Stimulated activated CD8-positive, alpha-beta memory T cell treated with anti-CD3 and anti-CD28 coated beads, Interleukin-12 subunit alpha, Interleukin-12 subunit beta, amount 100 ng/mL, for 4 hours (primary cell): ENCODE results near the gene MMAA.
"Not testable (repeated sequence)": the region's sequence is repeated elsewhere in the genome, so short reads cannot be mapped to it uniquely, and the experiment has no call there.

ENCODE experiments used
- DNase-seq: peaks from one replicate; pipeline ENCODE4 v3.0.0-alpha.2; 2020; ENCODE audit warnings: low read depth

MMAA gene

DNA sequence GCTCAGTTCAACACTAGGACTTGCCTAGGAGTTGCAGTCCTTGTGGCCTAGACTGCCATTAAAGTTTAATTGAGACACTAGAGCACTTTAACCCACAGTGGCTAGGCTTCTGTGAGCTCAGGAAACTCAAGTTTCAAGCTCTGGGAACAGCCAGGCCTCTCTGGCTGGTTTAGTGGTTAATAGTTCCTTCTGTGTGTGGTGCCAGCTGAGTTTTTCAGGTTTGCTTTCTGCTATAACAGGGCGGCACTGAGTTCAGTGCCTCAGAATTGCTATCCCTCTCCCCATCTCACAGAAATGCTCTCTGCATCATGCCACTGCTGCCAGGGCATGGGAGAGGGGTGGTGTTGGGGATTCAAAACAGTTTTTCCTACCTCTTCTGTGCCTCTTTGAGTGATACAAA is 15.9 kb downstream of the MMAA start:
- DNase-seq: no peak

DNA sequence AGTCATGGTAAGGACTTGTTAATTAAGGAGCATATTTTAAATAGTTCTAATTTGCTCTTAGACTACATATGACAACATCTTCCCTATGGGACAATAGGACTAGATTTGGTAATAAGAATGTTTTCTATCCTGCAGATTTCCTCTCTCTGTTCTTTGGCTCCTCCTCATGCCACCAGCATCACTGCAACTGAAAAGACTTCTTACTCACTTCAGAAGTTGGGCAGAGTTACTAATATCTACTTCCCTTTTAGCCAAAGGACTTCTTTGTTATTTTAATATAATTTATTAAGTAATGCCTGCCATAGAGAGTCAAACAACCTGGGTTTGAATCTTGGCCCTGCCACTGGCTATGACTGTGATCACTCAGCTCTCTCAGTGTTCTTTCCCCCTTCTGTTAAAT is 16.4 kb downstream of the MMAA start:
- DNase-seq: no peak

DNA sequence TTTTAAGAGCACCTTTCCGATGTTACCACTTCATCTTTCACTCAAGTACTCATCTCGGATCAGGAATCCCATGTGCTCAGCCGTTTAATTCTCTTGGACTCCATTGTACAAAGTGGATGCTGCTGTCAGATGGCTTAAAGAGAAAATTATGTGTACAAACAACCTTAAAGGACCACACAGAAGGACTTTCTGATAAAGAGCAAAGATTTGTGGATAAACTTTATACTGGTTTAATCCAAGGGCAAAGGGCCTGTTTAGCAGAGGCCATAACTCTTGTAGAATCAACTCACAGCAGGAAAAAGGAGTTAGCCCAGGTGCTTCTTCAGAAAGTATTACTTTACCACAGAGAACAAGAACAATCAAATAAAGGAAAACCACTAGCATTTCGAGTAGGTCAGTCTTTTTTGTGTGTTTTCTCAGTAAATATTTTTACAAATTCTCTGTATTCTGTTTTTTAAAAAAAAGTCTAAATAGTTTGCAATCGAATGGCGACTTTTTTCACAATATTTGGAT is 20.1 kb downstream of the MMAA start:
- no peak for DNase-seq

DNA sequence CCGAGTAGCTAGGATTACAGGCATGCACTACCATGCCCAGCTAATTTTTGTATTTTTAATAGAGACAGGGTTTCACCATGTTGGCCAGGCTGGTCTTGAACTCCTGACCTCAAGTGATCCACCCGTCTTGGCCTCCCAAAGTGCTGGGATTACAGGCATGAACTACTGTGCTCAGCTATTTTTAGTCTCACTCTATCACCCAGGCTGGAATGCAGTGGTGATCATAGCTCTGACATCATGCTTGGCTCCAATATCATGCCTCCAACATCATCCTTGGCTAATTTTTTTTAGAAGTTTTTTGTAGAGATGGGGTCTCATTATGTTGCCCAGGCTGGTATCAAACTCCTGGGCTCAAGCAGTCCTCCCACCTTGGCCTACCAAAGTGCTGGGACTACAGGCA is 21.1 kb downstream of the MMAA start:
- DNase-seq: not testable (repeated sequence)

DNA sequence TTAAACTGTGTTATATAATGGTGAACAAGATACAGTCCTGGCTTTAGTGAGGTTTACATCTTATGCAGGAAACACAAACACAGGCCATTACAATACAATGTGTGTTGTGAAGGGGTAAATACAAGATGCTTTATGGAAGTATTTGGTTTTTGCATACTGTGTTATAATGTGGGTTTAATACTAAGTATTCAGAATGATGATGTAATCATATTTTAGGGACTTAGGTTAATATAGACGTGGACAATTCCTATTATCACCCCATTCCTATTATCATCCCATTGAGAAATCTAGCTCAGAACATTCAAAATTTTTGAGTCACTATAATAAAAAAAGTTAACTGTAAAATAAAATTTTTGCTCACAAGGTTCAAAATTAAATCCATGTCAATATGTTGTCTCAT is 24.1 kb downstream of the MMAA start:
- DNase-seq: no peak

DNA sequence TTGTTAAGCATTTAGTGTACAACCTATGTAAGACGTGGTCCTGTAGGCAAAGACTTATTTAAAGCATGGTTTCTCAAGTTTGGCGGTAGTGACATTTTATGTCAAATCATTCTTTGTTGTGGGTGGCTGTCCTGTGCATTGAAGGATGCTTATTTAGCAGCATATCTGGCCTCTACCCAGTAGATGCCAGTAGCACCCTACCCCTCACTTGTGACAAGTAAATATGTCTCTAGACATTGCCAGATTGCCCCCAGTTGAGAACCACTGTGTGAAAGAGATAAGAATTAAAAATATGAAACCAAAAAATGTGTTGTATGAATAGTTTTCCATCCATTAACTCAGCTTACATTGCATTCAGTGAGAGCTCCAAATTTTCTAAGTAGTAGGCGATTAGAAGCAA is 25.5 kb downstream of the MMAA start:
- DNase-seq: no peak

DNA sequence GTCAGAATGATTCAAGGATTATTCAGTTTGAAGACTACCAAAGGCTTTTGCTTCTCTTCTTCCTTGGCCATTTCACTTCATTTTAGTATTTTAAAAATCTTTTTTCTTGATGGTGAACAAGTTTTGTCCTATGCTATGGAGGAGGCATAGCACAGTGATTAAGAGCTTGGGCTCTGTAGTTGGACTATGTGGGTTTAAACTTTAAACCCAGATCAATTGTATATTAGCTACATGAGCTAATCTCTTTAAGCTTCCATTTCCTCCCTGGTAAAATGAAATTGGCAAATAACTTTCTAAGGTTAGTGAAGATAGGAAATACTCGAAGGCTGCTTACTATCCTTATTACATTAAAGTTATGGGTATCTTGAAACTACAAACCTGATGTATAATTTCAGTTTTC is 37.0 kb downstream of the MMAA start:
- no peak for DNase-seq

DNA sequence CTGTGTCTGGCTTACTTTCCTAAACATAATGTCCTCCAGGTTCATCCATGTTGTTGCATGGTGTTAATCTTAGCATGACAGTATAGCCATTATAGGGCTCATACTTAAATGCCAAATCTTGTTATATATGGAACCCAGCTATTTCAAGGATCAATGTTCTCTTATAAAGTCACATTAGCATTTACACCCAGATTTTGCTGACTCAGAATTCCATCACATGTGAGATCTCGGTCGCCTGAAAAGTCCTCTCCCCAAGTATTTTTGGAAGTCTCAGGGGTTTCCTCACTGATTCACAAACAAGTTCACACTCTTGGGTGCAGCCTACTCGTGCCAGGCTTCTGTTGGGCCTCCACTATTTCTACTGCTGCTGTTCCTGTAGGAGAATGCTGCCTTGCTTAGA is 40.9 kb downstream of the MMAA start:
- no peak for DNase-seq

DNA sequence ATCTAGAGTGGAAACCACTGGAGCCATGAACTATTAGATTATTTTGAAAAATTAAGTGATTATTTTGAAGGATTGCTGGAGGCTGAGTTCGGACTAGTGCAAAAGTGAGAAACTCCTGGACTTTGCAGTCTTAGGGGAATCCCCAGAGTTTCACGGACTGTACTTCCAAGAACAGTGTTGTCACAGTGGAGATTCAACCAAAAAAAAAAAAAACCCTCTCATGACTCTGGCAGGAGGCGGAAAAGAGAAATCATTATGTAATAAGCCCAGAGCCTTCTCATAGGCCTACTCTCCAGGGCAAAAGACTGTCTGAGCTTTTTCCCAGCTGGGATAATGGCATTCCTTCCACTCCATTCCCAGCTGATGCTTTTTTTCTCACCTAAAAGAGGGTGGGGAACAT is 44.0 kb downstream of the MMAA start:
- no peak for DNase-seq

DNA sequence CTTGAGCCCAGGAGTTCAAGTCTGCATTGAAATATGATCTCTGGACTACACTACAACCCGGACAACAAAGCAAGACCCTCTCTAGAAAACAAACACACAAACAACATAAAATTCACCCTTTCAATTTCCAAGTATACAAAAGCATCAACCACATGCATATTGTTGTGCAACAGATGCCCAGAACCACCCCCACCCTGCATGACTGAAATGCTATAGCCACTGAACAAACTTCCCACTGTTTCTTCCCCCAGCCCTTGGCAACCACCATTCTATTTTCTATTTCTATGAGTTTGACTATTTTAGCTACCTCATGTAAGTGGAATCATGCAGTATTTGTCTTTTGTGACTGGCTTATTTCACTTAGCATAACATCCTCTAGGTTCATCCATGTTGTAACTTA is 46.6 kb downstream of the MMAA start:
- no peak for DNase-seq

DNA sequence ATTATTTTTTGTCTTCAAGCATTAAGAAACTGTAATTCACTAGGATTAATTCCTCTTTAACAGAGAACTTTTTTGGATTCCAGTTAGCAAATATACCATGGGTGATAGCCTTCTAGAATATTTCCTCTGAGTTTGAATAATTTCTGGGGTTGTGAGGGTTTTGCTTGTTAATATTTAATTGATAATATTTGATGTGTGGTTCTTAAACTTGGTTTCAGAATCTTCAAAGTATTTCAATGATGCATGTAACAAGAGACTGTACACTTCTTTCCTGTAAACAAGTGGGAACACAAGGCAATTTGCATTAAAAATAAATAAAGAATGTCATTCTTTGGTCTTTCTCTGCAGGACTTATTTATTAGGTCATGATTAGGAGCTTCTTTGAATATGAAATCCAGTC is 51.2 kb downstream of the MMAA start:
- DNase-seq: no peak

DNA sequence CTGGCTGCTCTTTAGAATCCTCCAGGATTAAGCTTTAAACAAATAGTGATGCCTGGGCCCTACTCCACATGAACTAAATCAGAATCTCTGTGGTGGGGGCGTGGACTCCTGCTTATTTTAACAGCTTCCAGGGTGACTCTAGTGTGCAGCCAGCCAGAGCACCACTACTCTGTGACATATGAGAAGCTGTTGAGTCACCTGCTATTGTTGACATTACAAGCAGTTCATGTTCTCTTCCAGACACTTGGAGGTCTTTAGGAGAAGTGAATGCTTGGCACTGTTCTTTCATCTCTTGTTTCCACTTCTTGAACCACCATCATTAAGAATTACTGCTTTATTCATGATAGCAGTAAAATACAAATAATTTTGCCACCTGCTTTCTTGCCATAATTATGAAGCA is 60.3 kb downstream of the MMAA start:
- DNase-seq: no peak

DNA sequence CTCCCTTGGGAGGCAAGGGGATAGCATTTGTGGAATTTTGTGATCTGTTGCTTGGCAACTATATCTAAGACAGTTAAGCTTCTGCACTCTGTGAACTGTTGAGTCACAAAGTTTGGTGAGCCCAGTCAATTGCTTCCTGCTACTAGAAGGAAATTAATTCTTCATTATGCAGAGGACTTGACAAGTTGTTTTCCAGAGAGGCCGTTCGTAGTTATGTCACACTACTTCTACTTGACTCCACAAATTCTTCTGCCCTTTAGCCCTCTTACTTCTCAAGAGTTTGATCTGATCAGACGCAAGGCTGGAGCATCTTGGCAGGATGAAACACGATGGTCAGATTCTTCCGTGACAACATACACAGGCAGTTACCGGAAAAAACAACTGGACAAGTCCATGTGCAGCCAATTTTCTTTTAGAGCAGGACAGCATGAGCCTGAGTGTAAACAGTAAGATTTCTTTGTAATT is 60.8 kb downstream of the MMAA start, which contains the start of gene C4orf51:
TSS of gene C4orf51 (plus strand) at position 156 of the 465 bp plus-strand sequence. CDS start at position 214, 58 bp downstream.
- DNase-seq: no peak

DNA sequence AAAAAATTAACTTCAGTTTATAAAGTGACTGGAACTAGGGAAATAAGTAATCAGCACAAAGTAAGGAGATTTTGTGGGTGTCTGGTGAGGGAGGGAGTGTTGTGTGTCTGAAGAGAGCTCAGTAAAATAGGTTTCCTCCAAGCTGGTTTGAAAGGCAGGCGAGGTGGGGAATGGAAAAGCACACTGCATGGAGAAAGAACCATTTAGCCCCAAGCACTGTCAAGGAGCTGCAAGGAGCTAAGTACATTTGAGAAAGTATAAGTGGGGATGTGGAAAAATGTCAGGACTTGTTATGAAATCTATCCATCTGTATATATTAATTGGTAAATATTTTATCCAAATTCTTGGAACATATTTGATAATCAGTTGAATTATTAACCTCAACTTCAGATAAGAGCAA is 61.7 kb downstream of the MMAA start:
- no peak for DNase-seq

DNA sequence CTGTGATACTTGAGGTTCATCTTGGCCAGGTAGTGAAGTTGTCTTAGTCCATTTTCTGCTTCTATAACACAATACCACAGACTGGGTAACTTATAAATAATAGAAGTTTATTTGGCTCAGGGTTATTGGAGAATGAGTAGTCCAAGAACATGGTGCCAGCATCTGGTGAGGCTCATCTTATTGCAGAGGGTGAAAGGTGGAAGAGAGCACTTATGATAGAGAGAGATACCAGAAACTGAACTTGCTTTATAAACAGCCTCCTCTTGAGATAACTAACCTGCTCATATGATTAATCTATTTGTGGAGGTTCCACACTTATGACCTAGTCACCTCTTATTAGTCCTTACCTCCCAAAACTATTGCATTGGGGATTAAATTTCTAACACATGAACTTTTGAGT is 62.3 kb downstream of the MMAA start:
- no peak for DNase-seq

DNA sequence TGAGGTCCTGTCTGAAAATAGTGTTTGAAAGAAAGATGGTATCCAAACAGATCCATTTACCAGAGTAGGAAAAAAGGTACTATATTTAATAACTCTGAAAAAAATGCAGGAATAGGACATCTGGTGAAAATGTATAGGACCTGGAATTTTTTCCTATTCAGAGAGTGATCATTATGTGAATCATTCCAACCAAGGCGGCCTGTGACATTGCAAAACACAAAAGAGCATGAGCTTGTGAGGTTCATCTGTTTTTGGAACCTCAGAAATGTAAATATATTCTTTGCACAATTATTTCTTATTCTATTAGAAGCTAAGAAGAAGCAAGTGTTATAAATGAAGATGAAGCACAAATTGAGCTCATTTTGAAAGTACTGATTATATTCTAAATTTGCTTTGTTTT is 62.8 kb downstream of the MMAA start:
- no peak for DNase-seq

DNA sequence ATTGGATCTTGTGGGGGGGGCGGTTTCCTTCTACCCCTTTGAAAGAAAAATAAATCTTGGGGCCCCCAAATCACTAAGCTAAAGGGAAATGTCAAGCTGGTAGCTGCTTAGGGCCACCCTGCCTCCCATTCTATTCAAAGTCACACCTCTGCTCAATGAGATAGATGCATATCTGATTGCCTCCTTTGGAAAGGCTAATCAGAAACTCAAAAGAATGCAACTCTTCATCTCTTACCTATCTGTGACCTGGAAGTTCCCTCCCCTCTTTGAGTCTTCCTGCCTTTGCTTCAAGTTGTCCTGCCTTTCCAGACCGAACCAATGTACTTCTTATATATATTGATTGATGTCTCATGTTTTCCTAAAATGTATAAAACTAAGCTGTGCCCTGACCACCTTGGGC is 67.8 kb downstream of the MMAA start:
- DNase-seq: no peak

DNA sequence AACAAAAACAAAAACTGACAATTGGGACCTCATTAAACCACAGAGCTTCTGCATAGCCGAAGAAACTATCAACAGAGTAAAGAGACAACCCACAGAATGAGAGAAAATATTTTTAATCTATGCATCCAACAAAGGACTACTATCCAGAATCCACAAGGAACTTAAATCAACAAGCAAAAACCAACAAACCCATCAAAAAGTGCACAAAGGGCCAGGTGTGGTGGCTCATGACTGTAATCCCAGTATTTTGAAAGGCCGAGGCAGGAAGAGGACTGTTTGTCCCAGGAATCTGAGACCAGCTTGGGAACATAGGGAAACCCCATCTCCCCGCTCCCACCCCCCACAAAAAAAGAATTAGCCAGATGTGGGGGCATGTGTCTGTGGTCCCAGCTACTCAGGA is 71.4 kb downstream of the MMAA start:
- no peak for DNase-seq

DNA sequence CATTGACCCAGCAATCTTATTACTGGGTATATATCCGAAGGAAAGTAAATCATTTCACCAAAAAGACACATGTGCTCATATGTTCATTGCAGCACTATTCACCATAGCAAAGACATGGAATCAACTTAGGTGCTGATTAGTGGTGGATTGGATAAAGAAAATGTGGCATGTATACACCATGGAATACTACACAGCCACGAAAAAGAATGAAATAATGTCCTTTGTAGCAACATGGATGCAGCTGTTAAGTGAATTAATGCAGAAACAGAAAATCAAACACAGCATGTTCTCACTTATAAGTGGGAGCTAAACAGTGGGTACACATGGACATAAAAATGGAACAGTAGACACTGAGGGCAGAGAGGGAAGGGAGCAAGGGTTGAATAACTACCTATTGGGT is 72.2 kb downstream of the MMAA start:
- DNase-seq: not testable (repeated sequence)

DNA sequence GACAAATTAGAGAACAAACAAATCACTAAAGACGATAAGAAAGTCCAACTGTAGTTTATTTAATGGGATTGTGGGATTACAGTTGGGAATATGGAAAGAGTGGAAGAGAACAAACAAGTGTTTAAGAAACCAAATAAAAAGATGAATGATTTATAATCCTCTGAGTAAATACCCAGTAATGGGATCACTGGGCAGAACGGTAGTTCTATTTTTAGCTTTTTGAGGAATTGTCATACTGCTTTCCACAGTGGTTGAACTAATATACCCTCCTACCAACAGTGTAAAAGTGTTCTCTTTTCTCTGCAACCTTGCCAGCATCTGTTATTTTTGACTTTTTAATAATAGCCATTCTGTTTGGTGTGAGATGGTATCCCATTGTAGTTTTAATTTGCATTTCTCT is 75.7 kb downstream of the MMAA start:
- no peak for DNase-seq

DNA sequence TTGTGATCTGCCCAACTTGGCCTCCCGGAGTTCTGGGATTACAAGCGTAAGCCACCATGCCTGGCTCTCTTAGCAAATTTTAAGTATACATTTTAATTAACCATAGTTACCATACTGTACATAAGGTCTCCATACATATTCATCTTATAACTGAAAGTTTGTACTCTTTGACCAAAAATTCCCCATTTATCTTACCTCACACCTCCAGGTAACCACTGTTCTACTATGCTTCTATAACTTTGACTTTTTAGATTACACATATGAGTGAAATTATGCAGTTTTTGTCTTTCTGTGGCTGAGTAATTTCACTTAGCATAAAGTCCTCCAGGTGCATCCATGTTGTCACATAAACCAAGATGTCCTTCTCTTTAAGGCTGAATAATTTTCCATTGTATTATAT is 78.1 kb downstream of the MMAA start:
- no peak for DNase-seq

DNA sequence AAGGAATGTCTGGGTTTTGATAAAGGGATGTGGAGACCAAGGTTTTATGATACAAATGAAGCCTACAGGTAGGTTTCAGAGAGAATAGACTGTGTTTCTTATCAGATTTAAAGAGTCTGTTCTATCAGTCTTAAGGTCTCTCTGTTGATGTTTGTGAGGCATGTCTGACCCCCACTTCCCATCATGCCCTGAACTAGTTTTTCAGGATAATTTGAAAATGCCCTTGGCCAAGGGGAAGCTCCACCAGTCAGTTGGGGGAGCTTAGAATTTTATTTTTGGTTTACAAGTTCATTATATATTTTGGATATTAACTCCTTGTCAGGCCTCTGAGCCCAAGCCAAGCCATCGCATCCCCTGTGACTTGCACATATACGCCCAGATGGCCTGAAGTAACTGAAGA is 79.3 kb downstream of the MMAA start:
- no peak for DNase-seq

DNA sequence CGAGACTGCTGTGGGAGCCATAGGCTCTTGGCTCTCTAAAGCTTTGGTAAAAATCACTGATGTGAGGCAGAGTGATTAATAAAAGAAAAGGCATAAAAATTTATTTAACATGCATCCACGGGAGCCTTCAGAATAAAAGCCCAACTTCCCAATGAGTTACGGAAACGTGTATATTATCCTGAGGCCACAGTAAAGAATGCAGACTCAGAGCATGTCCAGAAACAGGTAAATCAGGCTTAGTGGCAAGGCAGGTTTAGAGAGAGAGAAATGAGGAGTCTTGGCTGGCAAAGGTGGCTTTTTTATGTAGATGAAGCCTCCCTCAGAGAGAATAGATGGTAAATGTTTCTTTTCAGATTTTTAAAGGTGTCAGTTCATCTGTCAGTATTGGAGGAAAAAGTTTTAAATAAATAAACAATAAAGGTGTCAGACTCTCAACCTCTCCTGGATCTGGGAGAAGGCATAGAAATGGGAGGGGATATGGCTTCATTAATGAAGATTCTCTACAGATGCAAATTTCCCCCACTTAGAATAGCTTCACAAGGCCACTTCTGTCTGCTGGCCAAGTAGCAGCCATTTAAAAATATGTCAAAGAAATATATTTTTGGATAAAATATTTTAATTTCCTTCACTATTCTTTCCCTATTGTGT is 84.8 kb downstream of the MMAA start:
- DNase-seq: no peak

DNA sequence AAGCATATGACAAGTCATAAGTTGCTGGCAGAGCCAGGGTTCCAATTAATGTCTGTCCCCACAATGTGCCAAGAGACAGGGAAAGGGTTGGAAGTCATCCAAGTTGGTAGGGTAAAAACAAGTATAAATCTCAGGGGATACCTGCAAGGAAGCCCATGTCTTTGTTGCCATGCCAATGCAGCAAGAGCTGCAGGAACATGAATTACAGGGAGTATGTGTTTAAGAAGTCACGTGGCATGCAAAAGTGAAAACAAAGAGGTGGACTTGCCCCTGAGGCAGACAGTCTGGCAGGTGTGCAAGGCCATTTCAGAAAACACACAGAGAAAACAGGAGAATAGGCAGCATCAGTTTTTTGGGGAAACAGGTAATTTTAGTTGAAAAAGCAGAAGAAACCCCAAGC is 90.2 kb downstream of the MMAA start:
- no peak for DNase-seq
